GM18951 (cell line): Measurements from ENCODE around the gene RCAN1.

Source experiments
- POLR2A ChIP-seq: IDR thresholded peaks from 4 replicates; pipeline ENCODE4 v1.6.1; 2011; ENCODE audit warnings: mild to moderate bottlenecking; ENCODE audit not compliant: insufficient read length, insufficient read depth; ENCODE audit errors: extremely low read depth
- in situ Hi-C: fragments of 300-500 bp; cut with MboI; formaldehyde crosslinking; loops from one replicate; pipeline ENCODE4 v1.12.0; 2022; ENCODE audit warnings: low sequenced_read_pairs, mixed read lengths, inconsistent platforms; ENCODE audit not compliant: unreplicated experiment

Gene RCAN1

GRCh38 chr21:34603002-34603709 lies 11.8 kb downstream of the RCAN1 start:
- in situ Hi-C loops: loop anchor here (25.0 kb wide), 1 partner anchor 691 kb away; the partner anchor contains the start of gene ATP5PO
- no peak for TF ChIP-seq POLR2A

DNA sequence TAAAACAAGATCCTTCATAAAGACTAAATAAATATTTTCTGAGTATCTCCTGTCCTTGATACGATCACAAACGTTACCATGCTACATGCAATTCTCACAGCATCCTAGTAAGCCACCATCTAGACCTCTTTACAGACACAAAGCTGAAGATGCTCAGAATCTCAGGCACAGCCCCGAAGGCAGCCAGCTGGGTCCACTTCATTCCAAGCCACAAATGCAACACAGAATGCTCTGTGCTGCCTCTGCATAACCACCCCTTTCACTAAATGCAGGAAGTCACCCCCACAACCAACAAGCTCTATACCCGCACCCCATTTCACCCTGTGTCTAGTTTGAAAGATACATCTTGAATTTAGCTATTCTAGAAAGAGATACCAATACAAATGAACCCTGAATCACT lies 12.9 kb downstream of the RCAN1 start:
- in situ Hi-C loops: loop anchor here (25.0 kb wide), 1 partner anchor 690 kb away; the partner anchor contains the start of gene ATP5PO
- no peak for TF ChIP-seq POLR2A

GRCh38 chr21:34599534-34600101 lies 15.3 kb downstream of the RCAN1 start:
- TF ChIP-seq POLR2A: no peak
- in situ Hi-C loops: loop anchor here (25.0 kb wide), 1 partner anchor 687 kb away; the partner anchor contains the start of gene ATP5PO

- in situ Hi-C loops: no loop called here
Observed at GRCh38 chr21:34598931-34599400, 15.9 kb downstream of the RCAN1 start.

GRCh38 chr21:34597406-34597805 lies 17.5 kb downstream of the RCAN1 start:
- TF ChIP-seq POLR2A: no peak

More at GRCh38 chr21:34598931-34599400, 15.9 kb downstream of the RCAN1 start:
- no peak for TF ChIP-seq POLR2A

GRCh38 chr21:34596561-34597271 lies 18.2 kb downstream of the RCAN1 start:
- in situ Hi-C loops: no loop called here

More at GRCh38 chr21:34597406-34597805, 17.5 kb downstream of the RCAN1 start:
- in situ Hi-C loops: no loop called here

GRCh38 chr21:34595457-34595856 lies 19.5 kb downstream of the RCAN1 start:
- in situ Hi-C loops: no loop called here
- TF ChIP-seq POLR2A: no peak

More at GRCh38 chr21:34596561-34597271, 18.2 kb downstream of the RCAN1 start:
- no peak for TF ChIP-seq POLR2A

DNA sequence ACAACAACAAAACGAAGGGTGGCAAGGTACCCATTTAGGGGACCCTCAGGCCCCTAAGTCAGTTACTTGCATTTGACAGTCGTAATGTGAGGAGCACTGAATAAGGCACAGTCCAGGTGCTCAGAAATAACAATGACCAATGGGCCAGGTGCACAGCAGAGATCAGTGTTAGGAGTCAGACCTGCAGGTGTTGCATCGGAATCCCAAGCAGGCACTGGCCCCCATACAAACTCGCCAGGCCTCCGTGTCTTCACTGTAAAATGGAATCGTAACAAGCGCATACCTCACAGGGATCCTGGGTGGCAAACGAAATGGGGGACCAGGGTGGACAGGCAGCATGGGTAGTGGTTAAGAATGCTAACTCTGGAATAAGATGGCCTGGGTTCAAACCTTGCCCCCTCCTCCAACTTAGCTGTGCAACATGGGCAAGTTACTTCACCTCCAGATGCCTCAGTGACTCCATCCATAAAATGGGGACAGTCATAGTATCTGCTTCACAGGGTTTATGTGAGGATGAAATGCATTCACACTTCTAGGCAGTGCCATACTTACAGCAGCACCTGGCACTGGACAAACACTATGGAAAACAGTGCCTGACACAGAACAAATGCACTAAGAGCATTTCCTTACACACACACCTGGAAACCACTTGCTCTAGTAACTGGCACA lies 20.2 kb downstream of the RCAN1 start:
- TF ChIP-seq POLR2A: no peak
- in situ Hi-C loops: no loop called here

DNA sequence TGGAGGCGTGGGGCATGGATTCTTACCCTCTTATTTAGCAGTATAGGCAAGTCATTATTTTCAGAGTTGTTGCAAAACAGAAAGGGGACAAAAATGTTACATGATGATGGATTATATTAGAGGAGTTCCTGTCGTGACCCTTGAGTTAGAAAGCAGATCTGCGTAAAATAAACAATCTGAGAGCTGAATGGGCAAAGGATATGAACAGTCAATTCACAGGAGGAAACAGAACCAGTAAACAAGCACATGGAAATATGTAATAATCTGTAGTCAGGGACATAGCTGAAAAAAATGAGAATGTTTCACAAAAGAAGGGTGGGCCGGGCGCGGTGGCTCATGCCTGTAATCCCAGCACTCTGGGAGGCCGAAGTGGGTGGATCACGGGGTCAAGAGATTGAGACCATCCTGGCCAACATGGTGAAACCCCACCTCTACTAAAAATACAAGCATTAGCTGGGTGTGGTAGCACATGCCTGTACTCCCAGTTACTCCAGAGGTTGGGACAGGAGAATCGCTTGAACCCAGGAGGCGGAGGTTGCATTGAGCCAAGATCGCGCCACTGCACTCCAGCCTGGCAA lies 20.9 kb downstream of the RCAN1 start:
- no peak for TF ChIP-seq POLR2A
- in situ Hi-C loops: no loop called here

- TF ChIP-seq POLR2A: no peak
- in situ Hi-C loops: no loop called here
Observed at GRCh38 chr21:34593423-34593822, 21.5 kb downstream of the RCAN1 start.

- TF ChIP-seq POLR2A: no peak
- in situ Hi-C loops: no loop called here
Observed at GRCh38 chr21:34592120-34592955, 22.6 kb downstream of the RCAN1 start.

DNA sequence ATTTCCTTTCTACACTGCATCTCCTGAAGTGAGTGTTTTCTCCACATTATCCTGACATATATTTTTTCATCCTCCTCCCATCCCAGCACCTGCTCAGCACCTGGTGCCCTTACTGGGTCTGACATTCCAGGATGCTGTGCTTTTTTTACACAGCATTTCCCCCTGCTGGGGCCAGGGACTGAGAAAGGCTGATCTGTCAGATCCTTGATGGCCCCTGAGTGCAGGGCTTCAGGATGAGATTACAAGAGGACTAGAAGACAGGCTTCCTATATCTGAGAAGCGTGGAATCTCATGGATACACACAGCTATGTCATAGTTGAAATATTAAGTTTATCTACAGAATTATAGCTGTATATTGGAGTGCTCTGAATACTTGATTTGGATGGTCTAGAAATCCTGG lies 24.4 kb downstream of the RCAN1 start:
- TF ChIP-seq POLR2A: no peak
- in situ Hi-C loops: no loop called here
